Measurements from ENCODE around the gene PRUNE2. TPM values are rescaled to one million over a fixed set of nuclear protein-coding genes. Genes with fewer than 3 reads are reported as not detected.

The PRUNE2 gene
- total RNA-seq, 1 donor from 2014 or later: 38.8 TPM

DNA sequence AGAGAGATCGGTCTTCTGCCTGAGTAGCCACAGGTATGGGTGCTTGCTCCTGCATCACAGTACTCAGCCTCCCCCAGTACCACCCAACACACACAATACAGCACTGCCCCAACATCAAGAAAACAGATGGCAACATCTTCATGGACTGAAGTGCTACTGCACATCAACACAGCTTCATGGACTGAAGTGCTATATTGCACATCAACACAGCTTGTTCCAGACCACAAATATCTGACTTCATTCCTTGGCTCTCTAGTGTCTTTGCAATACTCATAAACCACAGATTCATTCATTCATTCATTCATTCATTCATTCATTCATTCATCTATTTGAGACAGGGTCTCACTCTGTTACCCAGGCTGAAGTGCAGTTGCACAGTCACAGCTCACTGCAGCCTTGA, 172.8 kb downstream of the PRUNE2 start:
- peak; percentile 21 for DNase-seq (ENCODE audit: low read depth)

DNA sequence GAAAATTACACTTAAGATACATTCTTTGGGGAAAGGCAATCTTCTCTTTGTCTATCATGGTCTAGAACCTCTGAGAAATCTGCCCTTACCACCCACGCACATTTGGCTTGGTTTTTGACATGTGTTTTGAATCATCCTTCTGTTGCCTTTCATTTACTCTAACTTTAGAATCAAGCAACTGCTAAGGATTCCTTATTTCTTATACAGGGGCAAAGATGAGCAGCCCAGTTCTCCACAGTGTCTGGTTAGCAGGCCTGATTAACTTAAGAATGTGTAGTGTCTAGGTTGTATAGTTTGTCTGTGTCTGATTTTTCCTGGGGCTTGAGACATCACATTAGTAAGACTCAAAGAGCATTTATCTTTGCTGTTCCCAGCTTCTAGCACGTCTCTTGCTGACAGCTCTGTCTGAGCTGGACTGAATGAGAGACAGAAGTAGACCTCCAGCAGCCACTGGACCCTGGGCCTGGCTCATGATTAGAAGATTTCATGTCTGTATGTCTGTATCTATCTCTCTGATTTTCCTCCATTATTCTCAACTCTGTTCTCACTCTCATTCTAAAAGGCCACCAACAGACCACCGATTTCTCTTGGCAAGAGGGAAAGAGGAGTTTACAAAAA, 173.5 kb downstream of the PRUNE2 start:
- DNase-seq (ENCODE audit: low read depth): no peak

DNA sequence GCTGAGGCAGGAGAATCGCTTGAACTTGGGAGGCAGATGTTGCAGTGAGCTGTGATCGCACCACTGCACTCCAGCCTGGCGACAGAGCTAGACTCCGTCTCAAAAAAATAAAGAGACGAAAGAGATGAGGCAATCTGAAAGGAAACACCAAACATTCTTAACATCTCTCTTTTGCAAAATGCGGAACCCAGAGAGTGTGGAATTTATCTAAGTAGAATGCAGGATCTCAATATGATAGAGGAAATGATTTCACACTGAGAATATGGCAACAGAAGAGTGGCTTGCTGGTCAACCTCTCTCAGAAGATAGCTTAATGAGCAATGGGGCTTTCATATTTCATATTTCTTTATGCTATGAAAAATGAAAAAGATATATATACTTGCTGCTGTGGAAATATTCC, 175.1 kb downstream of the PRUNE2 start:
- DNase-seq (ENCODE audit: low read depth): no peak

DNA sequence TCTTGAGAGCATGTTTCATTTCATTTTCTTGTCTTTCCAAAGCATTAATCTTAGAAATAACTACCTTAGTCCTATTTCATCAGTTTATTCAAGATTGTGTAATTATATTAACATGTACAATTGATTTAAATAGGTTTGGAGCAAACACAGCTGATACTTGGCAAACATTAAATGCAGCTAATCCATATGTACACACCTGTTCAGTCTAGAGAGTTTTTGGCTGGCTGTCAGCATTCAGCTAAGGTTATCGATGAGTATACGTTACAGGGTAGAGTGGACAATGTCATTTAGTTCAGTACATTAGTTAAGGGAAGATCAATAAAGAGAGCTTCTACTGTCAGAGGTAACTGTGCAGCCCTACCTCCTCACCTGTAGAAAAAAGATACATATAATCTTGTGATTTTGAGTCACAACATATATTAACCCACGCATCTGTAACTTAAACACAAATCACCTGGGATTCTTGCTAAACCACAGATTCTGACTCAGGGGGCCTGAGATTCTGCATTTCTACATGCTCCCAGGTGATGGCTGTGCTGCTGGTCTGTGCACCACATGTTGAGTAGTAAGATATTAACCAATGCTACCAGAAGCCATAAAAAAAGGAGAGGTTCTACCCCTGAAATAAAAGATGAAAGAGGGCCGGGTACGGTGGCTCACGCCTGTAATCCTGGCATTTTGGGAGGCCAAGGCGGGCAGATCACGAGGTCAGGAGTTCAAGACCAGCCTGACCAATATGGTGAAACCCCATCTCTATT, 175.8 kb downstream of the PRUNE2 start:
- no peak for DNase-seq (ENCODE audit: low read depth)

DNA sequence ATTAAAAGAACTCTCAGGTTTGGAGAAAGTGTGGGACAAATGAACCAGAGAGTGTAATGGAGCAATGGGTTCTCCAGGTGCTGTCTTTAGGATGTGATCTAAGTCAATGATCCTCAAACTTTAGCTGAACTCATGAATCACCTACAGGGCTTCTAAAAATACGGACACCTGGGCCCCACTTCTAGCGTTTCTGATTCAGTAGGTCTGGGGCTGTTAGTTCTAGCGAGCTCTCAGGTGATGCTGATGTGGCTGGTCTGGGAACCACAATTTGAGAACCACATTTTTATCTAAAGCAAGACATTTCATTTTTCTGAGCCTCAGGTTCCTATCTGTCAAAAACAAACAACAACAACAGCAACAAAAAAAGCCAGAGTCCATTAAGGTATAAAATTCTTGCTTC, 176.8 kb downstream of the PRUNE2 start:
- no peak for DNase-seq (ENCODE audit: low read depth)

DNA sequence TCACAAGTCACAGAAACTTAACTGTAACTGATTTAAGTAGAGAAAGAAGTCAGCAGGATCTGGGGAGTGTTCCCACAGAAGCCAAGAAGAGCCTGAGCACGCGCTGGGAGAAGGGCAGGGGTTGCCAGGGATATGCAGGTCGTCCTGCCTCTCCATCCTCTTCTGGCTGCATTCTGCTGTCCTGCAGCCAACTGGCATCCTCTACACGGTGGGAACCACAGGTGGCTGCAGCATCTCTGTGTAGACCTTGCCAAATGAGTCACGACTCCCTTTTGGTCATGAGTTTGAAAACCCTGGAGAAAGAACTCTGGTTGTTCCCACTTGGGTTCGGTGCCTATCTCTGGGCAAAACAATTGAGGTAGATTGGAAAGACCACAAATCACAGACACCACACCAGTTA, 180.0 kb downstream of the PRUNE2 start:
- no peak for DNase-seq (ENCODE audit: low read depth)

DNA sequence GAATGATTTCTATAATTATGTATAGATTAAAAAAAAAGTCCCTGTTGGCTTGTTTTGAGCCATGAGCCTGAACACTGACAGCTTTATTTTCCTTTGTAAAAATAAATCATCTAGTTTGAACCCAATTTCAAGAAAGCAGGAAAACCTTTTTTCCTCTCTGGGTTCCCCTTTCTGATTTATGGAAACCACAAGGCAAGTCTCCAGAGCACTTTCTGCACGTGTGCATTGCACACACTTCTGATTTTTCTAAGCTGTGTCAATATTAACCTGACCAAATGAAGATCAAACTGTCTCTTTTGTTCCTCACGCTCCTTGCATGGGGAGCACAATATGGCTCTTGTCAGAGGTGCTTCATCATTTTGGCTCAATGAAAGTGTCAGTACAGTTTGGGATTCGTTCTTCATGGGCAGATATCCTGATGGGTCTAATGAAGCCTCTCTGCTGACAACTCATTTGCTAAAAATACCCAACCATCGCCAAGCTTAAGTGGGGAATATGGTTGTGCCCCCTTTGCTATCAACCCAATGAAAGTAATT, 180.8 kb downstream of the PRUNE2 start:
- DNase-seq (ENCODE audit: low read depth): no peak

DNA sequence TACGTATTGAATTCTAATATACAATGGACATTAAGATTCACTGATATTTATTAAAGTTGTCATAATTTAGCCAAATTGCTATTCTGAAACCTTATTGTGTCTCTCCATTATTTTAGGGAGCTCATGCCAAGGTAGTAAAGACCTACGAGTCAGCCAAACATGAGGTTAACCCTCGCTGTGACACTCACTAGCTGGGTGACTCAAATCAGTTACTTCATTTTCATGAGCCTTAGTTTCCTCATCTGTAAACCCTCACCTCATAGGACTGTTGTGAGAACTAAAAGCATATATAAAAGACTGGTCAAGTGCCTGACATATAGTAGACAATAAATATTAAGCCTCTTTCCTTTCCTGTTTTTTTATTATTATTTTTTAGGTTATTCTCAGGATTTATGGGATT, 185.7 kb downstream of the PRUNE2 start:
- no peak for DNase-seq (ENCODE audit: low read depth)

DNA sequence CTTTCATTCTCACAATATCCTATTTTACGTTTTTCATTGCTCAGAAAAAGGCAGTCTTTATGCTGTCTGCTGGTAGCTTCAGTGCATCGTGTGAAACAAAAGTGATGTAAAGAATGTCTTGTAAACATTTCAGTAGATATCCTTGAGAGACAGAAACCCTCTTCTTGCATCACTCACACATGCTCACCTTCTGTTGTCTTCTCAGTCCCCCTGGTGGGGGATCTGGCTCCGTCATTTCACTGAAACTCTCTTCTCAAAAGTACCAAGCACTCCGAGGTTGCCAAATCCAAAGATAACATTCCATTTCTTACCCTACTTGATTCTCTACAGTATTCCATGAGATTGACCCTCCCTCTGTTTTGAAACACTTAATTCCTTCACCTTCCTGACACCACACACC, 187.7 kb downstream of the PRUNE2 start:
- no peak for DNase-seq (ENCODE audit: low read depth)

DNA sequence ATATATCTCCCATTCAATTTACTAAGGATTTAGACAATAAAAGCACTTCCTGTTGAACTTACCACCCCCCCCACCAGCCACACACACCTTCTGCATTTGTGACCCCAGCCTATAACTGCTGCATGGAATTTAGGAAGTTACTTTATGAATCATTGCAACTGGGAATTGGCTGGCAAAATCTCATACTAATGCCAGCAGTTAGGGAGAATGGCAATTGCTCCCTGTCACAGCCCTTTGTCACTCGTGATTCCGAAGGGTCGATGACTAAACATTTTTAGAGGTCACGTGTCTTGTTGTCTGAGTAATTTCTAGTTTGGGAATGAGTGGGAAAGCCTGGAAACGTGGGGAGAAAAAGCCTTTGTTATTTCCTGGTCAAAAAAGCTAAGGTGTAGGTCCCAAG, 188.3 kb downstream of the PRUNE2 start:
- DNase-seq (ENCODE audit: low read depth): peak; percentile 61

DNA sequence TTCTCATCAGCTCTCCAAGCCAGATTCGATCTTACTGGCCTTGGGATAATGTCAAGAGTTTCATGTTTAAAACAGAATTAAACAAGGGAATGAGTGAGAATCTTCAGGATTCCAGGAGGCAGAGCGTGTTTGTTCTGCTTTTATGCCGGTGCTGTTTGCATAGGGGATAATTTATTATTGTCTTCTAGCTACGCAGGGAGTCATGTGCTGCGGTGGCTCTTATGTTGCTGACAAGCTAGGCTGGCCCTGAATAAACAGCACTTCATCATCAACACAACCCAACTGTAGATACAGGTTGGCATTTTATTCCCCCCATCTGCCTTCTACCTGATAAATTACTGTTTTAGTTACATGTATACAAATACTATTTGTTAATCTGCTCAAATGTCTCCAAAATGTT, 188.7 kb downstream of the PRUNE2 start:
- DNase-seq (ENCODE audit: low read depth): no peak

DNA sequence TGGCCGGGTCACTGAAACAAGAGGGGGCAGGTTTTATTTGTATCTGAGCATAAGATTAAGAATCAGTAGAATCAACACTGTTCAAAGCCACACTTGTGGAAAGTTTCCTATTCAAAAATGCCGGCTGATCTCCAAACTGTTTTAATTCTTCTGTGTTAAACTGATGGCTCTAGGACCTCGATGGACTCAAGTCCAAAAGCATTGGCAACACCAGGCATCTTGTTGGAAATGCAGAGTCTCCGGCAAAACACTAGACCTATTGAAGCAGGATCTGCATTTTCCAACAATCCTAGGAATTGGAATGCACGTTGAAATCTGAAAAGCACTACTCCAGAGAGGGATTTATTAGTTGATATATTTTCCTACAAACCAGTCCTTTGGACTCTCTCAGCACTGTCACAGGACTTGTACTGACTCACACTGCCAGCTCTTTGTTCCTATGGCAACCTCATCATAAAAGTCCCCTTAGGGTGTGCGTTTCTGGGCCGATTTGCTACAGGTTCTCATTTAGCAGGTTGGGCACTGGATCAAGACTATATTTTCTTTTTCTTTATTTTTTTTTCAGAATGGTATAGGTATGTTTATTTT, 189.7 kb downstream of the PRUNE2 start:
- peak; percentile 67 for DNase-seq (ENCODE audit: low read depth)

DNA sequence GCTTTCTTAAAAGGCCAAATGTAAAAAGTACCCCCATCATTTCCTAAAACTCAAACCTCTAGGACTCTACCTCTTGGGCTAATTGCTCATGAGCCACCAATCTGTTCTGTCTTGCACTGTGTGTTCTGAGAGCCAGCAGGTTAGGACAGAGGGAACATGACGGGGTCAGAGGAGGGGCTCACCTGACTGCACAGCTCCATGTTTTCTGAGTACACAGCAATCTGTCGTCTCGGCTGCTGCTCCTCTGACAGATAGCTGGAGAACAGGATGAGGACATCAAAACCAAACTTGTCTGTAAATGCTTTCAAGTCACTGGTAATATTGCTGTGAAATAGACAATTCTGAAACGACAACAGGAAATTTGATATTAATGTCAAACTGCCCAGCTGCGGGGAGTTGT, 192.5 kb downstream of the PRUNE2 start:
- DNase-seq (ENCODE audit: low read depth): no peak

DNA sequence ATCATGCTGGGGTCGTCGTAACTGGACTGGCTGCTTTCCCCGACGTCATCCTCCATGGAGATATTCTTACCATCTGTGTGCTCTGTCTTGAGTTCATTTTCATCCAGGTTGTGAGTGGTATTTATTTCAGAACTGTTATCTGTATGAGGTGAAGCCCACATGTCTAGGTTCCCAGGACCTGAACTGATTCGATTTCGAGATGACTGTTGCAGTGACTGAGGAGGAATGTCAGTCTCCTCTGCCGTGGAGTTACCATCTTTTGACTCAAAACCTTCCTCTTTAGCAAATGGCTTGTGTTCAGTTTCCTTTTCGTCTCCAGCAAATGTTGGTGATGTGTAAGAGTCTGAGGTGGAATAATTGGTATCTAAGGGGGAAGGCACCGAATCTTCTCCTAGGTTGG, 196.9 kb downstream of the PRUNE2 start:
- no peak for DNase-seq (ENCODE audit: low read depth)

DNA sequence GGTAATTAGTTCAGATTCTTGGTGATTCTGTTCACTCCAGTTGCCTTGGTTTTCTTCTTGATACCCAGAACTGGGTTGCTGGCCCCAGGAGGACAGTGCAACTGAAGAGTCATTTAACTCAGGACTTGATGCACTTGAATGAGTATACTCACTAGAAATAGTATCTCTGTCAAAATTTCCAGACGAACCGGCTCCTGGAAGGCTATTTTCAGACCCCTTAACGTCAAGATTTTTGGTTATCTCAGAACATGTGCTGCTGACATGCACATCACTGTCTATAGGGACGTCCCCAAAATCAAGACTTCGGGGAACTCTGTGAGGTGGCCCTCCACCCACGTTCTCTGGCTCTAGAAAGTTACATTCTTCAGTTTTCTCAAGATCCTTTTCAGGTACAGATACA, 198.4 kb downstream of the PRUNE2 start:
- DNase-seq (ENCODE audit: low read depth): no peak

DNA sequence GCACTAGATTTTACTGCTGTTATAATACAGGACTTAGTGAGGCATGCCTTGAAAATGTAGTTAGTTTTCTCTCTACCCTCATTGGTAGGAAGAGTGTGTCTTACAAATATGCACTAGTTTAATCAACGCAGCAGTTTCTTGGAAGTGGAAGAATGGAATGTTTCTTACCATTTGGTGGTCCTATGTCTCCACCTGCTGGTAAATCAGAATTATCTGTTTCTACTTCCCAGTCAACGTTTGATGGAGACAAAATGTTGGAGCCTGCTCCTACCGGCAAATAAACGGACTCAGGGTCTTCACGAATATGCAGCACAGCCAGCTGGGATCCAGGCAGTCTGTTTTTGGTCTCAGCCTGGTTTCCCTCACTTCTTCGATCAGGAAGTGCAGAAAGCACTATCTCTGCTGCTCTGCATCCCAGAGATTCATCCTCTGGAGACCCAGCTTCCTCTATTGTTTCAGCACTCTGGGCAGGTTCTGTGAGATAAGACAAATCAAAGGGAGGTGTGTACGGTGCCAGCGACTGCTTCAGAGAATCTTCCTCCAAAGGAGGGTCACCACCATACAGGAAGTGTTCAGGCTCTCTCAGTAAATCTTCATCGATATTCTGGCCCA, 201.2 kb downstream of the PRUNE2 start:
- DNase-seq (ENCODE audit: low read depth): peak; percentile 92

DNA sequence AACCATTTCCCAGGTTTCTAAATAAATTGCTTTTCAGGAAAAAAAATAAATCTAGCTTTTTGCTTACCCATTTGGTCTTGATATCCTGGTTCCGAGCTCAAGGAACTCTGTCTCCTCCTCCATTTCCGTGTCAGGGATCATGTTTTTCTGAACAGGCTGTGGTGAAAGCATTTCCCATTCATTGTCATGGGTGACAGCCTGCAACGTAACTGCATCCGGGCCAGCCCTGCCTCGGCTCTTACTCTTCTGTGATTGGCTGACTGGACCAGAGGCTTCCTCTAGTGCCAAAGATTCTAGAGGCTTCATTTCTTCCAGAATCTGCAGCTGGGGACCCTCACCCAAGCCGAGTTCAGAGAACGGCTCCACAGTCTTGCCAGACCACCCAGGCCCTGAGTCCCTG, 202.6 kb downstream of the PRUNE2 start:
- no peak for DNase-seq (ENCODE audit: low read depth)

DNA sequence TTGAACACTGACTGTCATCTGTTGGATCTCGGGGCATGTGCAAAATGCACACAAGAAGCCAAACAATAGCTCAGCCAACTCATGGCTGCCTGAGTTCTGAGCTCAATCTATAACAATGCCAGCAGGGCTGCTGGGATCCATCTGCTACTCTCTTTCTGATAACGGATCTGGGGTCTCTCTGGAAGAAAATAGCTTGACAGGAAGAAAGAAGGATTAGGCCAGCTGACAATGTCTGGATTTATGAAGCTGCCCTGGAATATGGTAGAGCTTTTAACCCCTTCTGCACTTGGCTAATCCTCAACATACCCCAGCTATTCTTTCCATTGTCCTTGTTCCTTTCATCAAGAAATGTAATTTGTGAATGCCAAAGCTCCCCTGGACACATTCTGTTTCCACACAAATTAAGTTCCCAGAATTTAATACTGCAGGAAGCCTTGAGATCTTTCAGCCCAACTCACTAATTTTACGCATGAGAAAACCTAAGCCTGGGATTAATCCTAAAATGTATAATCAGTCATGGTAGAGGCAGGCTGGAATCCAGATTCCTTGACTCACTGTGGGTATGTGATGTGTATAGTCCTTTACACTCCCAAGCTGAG, 204.4 kb downstream of the PRUNE2 start:
- peak; percentile 30 for DNase-seq (ENCODE audit: low read depth)

DNA sequence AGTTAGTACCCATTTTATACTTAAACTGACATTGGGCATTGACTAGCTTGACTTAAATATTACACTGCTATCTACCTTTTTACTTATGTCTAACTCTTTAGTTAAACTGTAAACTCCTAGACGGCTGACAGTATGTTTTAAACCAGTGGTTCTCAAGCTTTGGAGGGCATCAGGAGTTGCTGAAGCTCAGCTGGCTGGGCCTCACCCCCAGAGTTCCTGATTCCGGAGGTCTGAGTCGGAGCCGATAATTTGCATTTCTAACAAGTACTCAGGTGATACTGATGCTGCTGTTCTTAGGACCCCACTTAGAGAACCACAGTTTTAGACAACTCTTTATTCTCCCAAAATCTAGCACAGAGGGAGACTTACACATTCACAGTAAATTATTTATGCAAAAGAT, 205.0 kb downstream of the PRUNE2 start:
- DNase-seq (ENCODE audit: low read depth): peak; percentile 42

DNA sequence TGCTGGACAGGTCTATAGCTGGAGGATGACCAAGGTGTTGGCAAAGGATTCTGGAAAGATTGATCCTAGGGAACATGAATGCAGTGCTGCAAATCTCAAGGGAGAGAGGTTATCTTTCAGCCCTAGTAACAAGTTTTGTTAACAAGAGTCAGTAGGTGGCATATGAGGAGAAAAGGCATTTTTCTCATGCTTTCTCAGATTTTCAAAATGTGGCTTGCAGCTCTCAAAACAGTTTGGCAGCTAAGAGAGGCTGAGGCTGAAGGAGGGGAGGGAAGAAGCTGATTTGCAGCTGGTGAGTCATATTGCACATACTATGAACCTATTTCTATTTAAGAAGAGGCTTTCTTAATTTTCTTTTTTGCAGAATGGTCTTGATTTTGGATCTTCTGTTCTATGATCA, 205.9 kb downstream of the PRUNE2 start:
- peak; percentile 63 for DNase-seq (ENCODE audit: low read depth)

DNA sequence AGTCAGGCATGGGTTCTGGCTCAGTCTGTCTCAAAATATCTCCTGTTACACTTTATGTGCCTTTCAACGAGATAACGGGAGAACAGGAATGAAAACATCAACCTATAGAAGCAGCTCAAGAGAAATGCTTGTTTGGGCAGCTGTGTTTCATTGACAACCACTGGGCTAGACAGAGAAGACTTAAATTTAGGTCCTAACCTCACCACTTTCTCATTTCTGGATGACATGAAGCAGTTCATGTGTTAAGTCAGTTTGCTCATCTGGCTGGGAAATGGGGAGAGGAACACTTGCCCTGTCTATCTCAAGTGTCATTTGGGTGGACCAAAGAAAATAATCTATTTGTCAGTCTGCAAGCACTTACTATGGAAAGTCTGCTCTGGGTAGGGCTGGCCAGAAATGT, 208.4 kb downstream of the PRUNE2 start:
- DNase-seq (ENCODE audit: low read depth): no peak

DNA sequence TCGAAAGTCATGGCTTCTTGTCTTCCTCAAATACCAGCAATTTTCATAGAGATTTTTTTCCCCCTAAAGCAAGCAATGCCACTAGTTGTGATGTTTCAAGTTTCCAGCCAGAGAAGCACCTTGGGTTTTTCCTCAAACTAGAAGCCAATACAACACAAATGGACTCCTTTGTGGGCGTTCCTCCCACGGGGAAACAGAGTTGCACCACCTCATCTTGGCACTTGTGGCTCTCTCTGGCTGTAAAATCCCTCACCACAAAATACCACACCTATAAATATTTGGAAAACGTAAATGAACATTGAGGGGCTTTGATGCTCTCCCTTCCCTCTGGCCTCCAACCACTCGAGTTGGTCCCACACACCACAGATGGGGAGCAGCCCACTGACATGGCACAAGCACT, 208.8 kb downstream of the PRUNE2 start:
- DNase-seq (ENCODE audit: low read depth): no peak

Data from renal cortical epithelial cell (primary cell).